HG03135 (cell line): ENCODE results near the gene KIFBP.

Source experiments
- ATAC-seq: cut with Tn5 transposase; IDR thresholded peaks from one replicate; pipeline ENCODE4 v1.9.1; 2021; ENCODE audit warnings: mild to moderate bottlenecking, moderate library complexity; ENCODE audit not compliant: unreplicated experiment

KIFBP gene

DNA sequence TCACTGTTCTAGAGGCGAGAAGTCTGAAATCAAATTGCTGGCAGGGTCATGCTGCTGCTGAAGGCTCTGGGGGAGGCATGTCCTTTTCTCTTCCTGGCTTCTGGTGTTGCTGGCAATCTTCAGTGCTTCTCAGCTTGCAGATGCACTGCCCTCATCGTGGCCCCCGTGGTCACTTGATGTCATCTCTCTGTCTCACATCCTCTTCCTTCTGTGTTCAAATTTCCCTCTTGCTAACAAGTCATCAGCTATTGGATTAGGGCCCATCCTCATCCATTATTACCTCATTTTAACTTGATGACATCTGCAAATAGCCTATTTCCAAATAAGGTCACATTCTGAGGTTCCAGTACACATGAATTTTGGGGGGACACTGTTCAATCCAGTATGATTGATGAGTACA, 62.7 kb downstream of the KIFBP start:
- ATAC-seq: no peak

DNA sequence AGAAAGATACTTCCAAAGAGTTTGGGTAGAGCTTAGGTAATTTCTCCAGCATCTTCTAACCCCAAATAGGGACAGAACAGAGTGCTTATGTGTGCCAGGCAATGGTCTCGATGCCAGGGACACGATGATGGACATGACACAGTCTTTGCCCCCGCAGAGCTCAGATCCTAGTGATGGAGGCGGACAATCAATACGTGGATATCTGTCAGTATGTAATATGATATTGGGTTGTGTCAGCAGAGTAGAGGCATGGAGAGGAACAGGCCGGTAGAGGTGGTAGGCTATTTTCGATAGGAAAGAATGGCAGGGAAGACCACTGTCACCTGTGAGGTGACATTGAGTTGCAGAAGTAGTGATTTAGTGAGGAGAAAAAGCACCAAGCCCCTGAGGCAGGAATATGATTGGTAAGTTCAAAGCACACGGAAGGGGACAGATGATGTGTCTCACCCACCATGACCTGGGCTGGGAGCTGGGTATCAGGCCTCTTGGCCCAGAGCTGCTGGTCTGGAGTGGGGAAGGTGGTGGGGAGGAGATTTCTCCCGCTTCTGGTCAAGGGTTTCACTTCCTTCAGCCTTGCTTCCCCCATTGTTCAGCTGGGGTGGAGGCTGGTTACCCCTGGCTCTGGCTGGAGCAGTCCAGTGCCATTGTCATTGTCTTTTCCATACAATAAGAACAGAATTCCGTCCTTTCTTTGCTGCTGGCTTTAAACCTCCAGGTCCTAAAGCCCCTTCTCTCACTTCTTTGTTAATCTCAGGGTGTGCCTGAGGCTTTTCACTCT, 63.3 kb downstream of the KIFBP start:
- ATAC-seq: no peak

DNA sequence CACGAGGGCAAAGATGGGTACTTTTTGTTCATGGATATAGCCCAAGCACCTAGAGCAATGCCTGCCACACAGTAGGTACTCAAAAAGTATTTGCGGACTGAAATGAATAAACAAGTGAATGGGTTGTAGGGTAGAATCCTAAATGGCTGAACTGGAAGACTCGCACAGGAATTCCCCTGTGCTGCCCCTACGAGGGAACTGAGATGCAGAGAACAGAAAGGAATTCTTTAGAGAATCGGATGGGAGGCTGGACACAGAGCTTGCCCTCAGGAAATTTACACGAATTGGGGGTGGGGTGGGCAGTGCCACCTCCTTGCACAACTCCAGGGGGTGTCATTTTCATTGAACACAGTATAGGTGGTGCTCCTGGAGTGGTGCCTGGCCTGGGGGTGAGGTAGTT, 64.1 kb downstream of the KIFBP start:
- no peak for ATAC-seq

DNA sequence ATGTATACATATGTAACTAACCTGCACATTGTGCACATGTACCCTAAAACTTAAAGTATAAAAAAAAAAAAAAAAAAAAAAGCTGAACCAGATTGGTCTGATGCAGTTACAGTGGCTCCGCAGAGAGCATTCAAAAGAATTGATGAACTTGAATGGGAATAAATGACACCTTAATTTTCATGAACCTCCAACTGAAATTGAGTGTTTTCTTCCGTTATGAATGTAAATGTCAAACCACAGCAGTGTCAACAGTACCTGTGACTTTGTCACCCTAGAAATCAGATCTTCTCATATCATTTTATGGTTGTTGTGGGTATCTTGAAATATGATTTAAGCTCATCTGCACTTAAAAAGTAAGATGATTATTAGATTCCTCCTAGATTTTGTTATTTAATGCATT, 66.6 kb downstream of the KIFBP start:
- ATAC-seq: no peak

DNA sequence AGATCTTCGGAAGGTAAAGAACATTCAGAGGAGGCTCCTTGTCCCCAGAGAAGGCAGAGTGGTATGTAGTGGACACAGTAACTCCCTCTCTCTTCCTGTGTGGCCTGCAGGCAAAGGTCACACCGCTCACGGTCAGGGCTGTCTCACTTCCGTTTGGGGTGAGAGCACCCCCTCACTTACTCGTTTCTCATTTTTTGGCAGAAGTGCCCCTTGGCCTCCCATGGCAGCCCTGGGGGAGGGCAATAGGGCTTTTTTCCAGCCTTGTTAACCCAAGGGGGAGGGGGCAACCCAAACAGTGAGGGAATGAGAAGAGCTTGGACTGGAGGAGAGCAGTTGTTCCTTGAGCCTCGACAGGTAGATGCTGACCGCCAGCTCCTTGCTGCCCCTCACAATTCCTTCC, 67.5 kb downstream of the KIFBP start:
- ATAC-seq: no peak

DNA sequence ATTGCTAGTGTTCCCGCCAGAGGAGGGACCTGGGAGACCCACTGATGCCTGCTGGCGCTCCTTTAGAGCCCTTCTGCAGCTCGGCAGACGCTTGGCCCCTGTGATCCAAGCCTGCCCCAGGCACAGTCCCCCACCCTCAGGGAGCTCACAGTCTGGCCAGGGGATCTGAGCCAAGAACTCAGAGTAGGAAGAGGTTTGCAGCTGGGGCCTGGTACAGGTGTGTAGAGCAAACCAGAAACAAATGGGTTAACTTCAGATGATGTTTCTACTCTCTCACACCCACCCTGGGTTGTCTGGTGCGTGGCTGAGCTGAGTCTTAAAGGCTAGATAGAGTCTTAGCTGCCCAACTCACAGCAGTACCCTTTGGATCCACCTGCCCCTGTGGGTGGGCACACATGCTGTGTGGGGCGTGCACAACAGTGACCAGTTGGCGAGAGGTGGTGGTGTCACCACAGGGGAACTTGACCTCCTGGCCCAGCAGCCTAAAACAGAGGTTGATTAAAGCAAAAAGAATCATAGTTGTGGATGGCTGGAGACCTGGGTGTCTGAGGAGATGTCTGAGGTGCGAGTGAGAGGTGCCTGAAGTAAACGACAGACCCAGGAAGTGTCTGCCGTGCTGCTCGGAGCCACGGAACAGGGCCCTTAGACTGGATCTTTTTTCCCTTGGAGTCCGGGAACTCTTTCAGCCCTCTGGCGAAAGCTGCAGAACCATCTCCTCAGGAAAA, 68.1 kb downstream of the KIFBP start:
- no peak for ATAC-seq

DNA sequence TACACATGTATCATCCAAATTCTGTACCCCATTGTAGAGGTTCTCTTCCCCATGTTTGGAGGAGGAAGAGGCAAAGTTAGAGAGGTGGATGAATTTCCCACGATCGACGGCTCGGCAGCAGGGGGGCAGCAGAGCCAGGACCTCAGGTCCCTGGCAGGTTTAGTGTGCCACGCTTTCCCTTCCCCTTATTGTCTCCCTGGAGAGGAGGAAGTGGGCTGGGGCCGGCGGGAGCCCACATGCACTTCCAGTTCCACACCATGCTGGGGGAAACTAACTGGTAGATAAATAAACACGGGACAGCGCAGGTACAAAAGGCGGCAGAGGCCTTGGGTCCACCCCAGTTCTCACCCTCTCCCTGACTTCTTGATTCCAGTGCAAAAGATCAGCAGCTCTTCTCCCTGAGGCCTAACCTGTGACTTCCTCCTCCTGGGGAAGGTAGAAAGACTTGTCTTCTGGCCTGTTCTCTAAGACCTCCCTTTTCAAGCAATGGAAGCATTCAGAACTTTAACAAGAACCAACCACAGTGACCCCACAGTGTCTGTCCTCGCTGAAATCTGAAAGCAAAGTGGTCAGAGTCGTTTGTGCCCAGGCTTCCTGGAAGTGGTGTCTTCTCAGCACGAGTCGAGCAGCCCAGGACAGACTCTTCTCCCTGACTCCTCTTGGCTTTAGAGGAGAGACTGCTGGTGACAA, 68.8 kb downstream of the KIFBP start:
- no peak for ATAC-seq

DNA sequence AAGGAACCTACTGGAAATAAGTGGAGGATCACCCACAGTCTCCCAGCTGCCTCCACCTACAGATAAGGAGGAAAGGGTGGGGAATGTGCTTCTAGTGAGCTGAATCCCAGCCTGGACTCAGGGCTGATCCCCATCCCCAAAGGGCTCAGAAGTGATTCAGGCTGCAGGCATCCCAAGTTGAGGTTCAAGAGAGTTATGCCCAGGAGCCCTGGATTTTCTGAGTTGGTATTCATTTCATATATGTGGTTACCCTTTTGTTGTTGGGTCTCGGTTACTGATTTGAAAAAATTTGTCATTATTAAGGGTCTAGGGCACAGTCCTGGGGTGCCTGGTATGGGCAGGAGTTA, 69.3 kb downstream of the KIFBP start:
- ATAC-seq: no peak

DNA sequence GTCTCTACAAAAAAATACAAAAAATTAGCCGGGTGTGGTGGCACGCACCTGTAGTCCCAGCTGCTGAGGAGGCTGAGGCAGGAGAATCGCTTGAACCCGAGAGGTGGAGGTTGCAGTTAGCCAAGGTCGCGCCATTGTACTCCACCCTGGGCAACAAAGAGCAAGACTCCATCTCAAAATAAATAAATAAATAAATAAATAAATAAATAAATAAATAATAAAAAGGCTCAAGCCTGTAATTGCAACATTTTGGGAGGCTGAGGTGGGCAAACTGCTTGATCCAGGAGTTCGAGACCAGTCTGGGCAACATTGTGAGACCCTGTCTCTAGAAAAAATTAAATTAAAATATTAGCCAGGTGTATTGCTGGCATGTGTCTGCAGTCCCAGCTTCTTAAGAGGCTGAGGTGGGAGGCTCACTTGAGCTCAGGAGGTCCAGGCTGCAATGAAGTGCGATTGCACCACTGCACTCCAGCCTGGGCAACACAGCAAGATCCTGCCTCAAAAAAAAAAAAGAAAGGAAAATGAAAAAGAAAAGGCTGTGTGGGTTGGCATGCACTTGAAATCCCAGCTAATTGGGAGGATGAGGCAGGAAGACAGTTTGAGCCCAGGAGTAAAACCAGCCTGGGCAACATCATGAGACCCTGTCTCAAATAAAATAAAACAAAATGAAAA, 71.7 kb downstream of the KIFBP start:
- ATAC-seq: no peak

DNA sequence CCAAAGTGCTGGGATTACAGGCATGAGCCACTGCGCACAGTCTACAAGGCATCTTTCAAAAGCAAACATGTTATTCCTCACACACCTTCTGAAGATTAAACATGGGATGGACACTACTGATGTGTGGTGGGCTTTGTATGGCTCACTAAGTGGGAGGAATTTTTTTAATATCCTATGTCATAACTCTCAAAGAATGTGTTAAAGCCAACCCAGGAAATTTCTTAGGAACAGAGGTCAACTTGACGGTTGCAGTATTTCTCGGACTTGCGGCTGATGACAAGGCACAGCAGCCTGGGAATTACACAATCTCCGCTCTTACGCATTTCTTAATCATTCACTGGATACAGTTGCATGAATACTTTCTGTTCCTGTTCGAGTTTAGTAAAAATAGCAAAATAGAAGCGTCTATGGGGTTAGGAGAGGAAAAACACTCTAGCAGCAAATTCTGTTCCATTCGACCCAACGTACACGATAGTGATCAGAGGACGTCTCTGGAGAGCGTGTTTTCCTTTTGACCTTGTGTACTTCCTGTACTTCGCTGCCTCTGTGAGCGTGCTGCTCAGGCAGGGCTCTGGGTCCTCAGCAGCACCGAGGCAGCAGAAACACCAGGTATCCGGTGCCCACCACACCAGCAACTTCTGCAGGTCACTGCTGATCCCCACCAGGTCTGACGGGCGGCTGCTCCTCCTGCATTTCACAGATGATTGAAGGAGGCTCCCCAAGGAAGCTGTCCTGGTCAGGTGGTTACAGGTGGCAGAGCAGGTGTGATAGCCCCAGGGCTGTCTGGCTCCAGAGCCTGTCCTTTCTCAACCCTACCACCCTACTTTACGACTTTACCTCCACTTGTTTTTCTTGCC, 72.9 kb downstream of the KIFBP start:
- peak; percentile 47 for ATAC-seq

DNA sequence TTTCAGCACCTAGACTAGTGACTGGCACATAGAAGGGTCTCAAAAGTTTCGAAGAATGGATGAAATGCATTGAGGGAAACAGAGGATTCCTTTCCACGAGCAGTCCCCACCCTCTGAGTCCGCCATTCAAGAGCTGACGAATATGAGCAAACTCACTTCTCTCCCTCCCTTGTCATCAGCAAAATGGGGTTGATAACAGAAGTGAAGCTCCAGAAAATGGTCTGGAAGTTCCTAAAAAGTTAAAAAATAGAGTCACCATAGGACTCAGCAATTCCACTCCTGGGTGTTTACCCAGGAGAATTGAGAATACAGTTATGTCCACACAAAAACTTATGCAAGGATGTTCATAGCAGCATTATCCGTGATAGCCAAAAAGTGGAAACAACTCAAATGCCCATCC, 74.3 kb downstream of the KIFBP start:
- no peak for ATAC-seq

DNA sequence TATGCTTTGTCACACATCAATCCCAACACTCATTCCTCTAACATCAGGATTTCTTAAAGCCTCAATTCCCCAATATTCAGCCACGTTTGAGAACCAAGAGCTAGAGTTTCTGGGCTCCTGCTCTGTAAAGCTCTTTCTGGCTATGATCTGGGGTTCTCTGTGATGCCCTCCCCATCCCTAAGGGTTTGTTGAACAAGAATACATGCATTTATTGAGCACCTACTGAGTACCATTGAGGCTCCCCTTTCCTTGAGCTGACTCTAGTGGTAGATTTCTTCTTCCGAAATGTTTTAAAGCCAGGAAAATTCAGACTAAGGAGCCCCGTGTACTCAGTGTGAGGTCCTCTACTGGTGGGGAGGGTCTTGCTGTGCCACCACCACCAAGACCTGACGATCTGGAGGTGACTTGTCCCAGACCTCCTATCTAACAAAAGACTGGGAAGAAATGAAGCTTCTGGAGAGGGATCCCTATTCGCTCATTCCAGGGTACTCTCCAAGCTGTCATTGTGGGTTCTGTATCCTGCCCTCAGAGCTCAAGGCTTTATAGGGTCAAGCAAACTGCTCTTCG, 76.2 kb downstream of the KIFBP start:
- no peak for ATAC-seq

DNA sequence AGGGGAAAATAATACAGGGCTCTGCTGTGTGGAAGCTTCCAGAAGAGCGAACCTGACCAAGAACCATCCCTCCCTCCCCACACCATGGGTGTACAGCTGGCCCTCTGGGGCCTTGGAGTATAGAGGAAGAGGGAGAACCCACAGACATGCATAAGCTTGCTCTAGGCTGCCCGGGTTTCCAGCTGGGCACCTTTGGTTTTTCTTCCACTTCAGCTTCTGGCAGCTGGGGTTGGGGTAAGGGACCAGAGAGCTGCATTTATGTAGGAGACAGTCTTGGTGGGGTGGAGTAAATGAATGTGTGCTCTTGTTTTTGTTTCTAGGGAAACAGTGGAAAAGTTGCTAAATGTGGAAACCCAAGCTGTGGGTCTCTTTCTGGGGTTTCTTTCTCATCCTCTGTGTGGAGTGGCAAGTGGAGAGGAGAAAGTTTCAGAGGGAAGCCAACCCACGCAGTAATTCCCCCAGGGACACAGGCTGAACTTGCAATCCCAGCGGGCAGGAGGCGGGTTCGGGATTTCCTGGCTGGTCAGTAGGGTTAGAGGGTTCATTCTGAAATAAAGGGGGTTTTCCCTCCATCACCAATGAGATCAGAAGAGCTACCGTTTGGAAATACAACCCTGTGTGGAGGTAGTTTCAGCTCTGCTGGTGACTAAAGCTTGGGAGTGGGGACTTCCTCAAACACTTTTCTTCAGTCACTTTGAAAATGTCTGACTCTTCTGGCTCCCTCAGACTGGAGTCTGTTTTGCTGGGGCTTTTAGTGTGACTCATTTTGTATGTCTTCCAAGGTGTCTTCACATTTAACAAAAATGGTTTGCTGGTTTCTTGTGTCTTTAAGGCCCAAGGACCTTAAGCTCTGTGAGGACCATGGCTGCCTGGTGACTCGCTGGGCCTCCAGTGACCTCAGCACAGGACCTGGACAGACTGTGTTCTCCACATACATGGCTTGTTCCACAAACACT, 77.1 kb downstream of the KIFBP start:
- peak; percentile 34 for ATAC-seq
